GM20000 (cell line): ENCODE data around the gene PPP2R2D.

ENCODE experiments used
- DNase-seq: peaks from one replicate; pipeline ENCODE4 v3.0.0; 2012; ENCODE audit warnings: low spot score
- CTCF ChIP-seq: IDR thresholded peaks from 2 replicates; pipeline ENCODE4 v1.5.1; 2012; ENCODE audit warnings: mild to moderate bottlenecking, control low read depth; ENCODE audit errors: extremely low read depth, missing control alignments

Gene PPP2R2D

GRCh38 chr10:131961047-131961776 lies 60.4 kb downstream of the PPP2R2D start:
- TF ChIP-seq CTCF = no peak

GRCh38 chr10:131961777-131962662 lies 61.2 kb downstream of the PPP2R2D start:
- TF ChIP-seq CTCF = no peak
- no peak for DNase-seq

More at GRCh38 chr10:131961047-131961776, 60.4 kb downstream of the PPP2R2D start:
- no peak for DNase-seq

GRCh38 chr10:131963350-131963749 lies 62.5 kb downstream of the PPP2R2D start:
- TF ChIP-seq CTCF = no peak
- DNase-seq = no peak

- no peak for TF ChIP-seq CTCF
Observed at GRCh38 chr10:131963811-131964210, 63.0 kb downstream of the PPP2R2D start.

GRCh38 chr10:131964298-131964697 lies 63.5 kb downstream of the PPP2R2D start:
- no peak for DNase-seq
- TF ChIP-seq CTCF = no peak

More at GRCh38 chr10:131963811-131964210, 63.0 kb downstream of the PPP2R2D start:
- no peak for DNase-seq

GRCh38 chr10:131968949-131969348 lies 68.1 kb downstream of the PPP2R2D start:
- no peak for TF ChIP-seq CTCF
- no peak for DNase-seq

- no peak for DNase-seq
- no peak for TF ChIP-seq CTCF
Observed at GRCh38 chr10:131970946-131971345, 70.1 kb downstream of the PPP2R2D start.
